ENCODE measurements around the gene U2AF1L4.

The U2AF1L4 gene

DNA sequence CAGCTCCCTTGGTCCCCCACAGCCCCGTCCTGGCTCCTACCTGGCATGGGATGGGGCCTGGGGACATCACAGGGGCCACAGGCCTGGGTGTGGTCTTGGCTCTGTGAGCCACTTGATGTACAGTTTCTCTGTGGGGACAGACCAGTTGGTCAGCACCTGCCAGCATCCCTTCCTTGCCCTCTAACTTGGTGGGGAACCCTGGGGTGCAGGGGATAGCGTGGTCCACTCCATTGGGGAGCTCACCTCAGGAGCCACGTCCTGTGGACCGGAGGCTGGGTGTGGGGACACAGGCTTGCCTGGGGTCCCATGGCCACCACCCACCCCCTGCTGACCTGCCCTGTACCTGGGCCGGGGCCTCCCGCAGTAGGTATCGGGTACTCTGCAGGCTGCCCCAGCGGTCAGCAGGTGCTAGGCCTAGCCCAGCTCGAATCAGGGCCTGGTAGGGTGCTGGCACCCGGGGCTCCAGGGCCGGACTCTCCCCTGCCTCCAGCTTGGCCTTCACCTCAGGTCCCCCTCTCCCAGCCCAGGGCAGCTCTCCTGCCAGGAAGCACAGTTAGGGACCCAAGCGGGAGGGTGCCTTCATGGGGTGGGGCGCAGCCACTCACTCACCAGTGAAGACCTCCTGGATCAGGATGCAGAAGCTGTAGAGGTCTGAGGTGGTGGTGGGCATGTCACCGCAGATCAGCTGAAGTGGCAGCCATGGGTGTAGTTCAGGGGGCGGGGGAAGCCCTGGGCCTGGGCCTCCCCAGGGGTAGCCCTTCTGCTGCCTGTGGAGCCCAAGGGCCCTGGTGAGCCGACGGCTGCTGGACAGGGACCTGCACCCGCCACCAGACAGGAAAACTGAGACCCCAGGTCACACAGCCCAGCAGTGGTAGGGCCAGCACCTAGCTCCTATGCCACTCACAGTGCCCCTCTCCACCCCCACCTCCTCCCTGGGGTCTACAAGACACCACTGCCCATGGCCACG is 45.0 kb upstream of the U2AF1L4 start:
- H3K27ac ChIP-seq = no peak overlapping the region
- TF ChIP-seq ZFX (IDR thresholded peaks at IDR 0.05) (no peak), CTCF (conservative IDR thresholded peaks at IDR 0.05) (no peak)

- no peak overlapping the region for H3K27ac ChIP-seq
- TF ChIP-seq CTCF (conservative IDR thresholded peaks at IDR 0.05) = no peak
- no peak for TF ChIP-seq ZFX (IDR thresholded peaks at IDR 0.05)
Measured at GRCh38 chr19:35789195-35789977, 44.2 kb upstream of the U2AF1L4 start.

GRCh38 chr19:35788205-35788960 is 43.2 kb upstream of the U2AF1L4 start:
- TF ChIP-seq CTCF (conservative IDR thresholded peaks at IDR 0.05) = no peak
- no peak for TF ChIP-seq ZFX (IDR thresholded peaks at IDR 0.05)
- H3K27ac ChIP-seq = no peak overlapping the region

DNA sequence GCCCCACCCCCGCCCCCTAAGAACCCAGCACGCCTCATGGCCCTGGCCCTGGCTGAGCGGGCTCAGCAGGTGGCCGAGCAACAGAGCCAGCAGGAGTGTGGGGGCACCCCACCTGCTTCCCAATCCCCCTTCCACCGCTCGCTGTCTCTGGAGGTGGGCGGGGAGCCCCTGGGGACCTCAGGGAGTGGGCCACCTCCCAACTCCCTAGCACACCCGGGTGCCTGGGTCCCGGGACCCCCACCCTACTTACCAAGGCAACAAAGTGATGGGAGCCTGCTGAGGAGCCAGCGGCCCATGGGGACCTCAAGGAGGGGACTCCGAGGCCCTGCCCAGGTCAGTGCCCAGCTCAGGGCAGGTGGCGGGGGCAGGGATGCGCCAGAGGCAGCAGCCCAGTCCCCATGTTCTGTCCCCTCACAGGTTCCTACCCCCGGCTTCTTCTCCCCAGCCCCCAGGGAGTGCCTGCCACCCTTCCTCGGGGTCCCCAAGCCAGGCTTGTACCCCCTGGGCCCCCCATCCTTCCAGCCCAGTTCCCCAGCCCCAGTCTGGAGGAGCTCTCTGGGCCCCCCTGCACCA is 42.1 kb upstream of the U2AF1L4 start:
- no peak for TF ChIP-seq CTCF (conservative IDR thresholded peaks at IDR 0.05)
- TF ChIP-seq ZFX (IDR thresholded peaks at IDR 0.05) = no peak
- H3K27ac ChIP-seq = no peak overlapping the region

- H3K27ac ChIP-seq = no peak overlapping the region
- TF ChIP-seq ZFX (IDR thresholded peaks at IDR 0.05) (no peak), CTCF (conservative IDR thresholded peaks at IDR 0.05) (no peak)
Measured at GRCh38 chr19:35786299-35787160, 41.3 kb upstream of the U2AF1L4 start.

DNA sequence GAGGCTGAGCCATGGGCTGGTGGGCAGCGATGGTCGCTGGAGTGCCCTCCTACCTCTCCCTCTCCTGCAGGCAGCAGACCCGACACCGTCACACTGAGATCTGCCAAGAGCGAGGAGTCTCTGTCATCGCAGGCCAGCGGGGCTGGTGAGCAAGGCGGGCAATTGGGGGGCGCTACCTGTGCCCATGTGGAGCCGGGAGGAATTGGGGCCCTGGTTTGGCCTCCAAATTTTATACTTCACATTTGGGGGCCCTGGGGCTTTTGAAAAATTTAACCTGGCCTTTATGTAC is 40.1 kb upstream of the U2AF1L4 start:
- H3K27ac ChIP-seq = no peak overlapping the region
- no peak for TF ChIP-seq CTCF (conservative IDR thresholded peaks at IDR 0.05)
- TF ChIP-seq ZFX (IDR thresholded peaks at IDR 0.05) = no peak

Measured in C4-2B (cell line).